Common myeloid progenitor, CD34-positive (primary cell): Measurements from ENCODE around the gene SAMD4A. TPM values are rescaled to one million over a fixed set of nuclear protein-coding genes. Genes with fewer than 3 reads are reported as not detected.

Experiments used
- CTCF ChIA-PET: fragments of 350-600 bp; sonication (Branson Sonifier 250); formaldehyde crosslinking; loops from one replicate; lab custom pipeline; 2021; ENCODE audit warnings: antibody characterized with exemption; lab: Charles Lee
- POLR2A ChIA-PET: fragments of 350-600 bp; sonication (Branson Sonifier 250); formaldehyde crosslinking; loops from one replicate; lab custom pipeline; 2021; ENCODE audit warnings: antibody characterized with exemption; lab: Charles Lee
- DNase-seq, 3 donors: peaks; one replicate each; pipeline versions ENCODE4 v3.0.0 to v3.0.0-alpha.2; 2013
- H3K27ac ChIP-seq, 2 experiments: 1 replicate in 1 of 2; 2 replicates in 1 of 2; pipeline ENCODE4 v1.7.0; 2013; ENCODE audit warnings: inconsistent platforms in 2 of 2, low read length in 2 of 2, mild to moderate bottlenecking in 2 of 2, low read depth in 1 of 2, moderate library complexity in 1 of 2; ENCODE audit not compliant: severe bottlenecking in 2 of 2, insufficient read depth in 1 of 2, poor library complexity in 1 of 2
- H3K27me3 ChIP-seq, 5 experiments: replicated peaks in 2 of 5; 1 replicate in 3 of 5; 2 replicates in 2 of 5; pipeline versions ENCODE4 v1.6.1 to v1.7.0; 2013; ENCODE audit warnings: low read length in 4 of 5, mild to moderate bottlenecking in 2 of 5, moderate library complexity in 2 of 5, inconsistent platforms in 1 of 5; ENCODE audit not compliant: insufficient read depth in 5 of 5, control insufficient read depth in 4 of 5
- H3K36me3 ChIP-seq, 4 experiments: 1 replicate in 2 of 4; 2 replicates in 2 of 4; pipeline versions ENCODE4 v1.6.1 to v1.7.0; 2013; ENCODE audit warnings: low read length in 3 of 4, control low read depth in 1 of 4, mild to moderate bottlenecking in 1 of 4; ENCODE audit not compliant: control insufficient read depth in 4 of 4, insufficient read depth in 4 of 4
- H3K4me1 ChIP-seq, 4 experiments: 1 replicate in 3 of 4; 2 replicates in 1 of 4; pipeline versions ENCODE4 v1.6.1 to v1.7.1; 2013; ENCODE audit warnings: low read length in 3 of 4, mild to moderate bottlenecking in 3 of 4, control low read depth in 1 of 4, inconsistent platforms in 1 of 4, moderate library complexity in 1 of 4; ENCODE audit not compliant: control insufficient read depth in 4 of 4, insufficient read depth in 4 of 4; ENCODE audit errors: control extremely low read depth in 1 of 4
- H3K4me3 ChIP-seq, 7 experiments: 1 replicate in 4 of 7; 2 replicates in 3 of 7; pipeline versions ENCODE4 v1.5.1 to v1.7.0; 2013; ENCODE audit warnings: mild to moderate bottlenecking in 7 of 7, low read length in 6 of 7, moderate library complexity in 6 of 7, inconsistent platforms in 2 of 7, low read depth in 2 of 7, control low read depth in 1 of 7; ENCODE audit not compliant: insufficient read depth in 4 of 7, control insufficient read depth in 1 of 7; ENCODE audit errors: extremely low read depth in 1 of 7
- H3K9me3 ChIP-seq, 5 experiments: 1 replicate in 4 of 5; 2 replicates in 1 of 5; pipeline versions ENCODE4 v1.6.1 to v1.7.1; 2013; ENCODE audit warnings: low read length in 4 of 5, mild to moderate bottlenecking in 2 of 5, inconsistent platforms in 1 of 5, low read depth in 1 of 5, moderate library complexity in 1 of 5; ENCODE audit not compliant: control insufficient read depth in 4 of 5, insufficient read depth in 2 of 5; ENCODE audit errors: control extremely low read depth in 1 of 5
- WGBS: methylation state at CpG from one replicate; pipeline ENCODE4 v1.1.5; 2013; ENCODE audit not compliant: insufficient coverage; 5-methylcytosine and 5-hydroxymethylcytosine counted together
- polyA plus RNA-seq: library from polyadenylated mRNA; unstranded; fragments of 120-200 nt; gene quantifications from one replicate; pipeline ENCODE4 v1.2.1, GENCODE V29; 2013

SAMD4A gene, protein sequence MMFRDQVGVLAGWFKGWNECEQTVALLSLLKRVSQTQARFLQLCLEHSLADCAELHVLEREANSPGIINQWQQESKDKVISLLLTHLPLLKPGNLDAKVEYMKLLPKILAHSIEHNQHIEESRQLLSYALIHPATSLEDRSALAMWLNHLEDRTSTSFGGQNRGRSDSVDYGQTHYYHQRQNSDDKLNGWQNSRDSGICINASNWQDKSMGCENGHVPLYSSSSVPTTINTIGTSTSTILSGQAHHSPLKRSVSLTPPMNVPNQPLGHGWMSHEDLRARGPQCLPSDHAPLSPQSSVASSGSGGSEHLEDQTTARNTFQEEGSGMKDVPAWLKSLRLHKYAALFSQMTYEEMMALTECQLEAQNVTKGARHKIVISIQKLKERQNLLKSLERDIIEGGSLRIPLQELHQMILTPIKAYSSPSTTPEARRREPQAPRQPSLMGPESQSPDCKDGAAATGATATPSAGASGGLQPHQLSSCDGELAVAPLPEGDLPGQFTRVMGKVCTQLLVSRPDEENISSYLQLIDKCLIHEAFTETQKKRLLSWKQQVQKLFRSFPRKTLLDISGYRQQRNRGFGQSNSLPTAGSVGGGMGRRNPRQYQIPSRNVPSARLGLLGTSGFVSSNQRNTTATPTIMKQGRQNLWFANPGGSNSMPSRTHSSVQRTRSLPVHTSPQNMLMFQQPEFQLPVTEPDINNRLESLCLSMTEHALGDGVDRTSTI
- 3.3 TPM for polyA plus RNA-seq

DNA sequence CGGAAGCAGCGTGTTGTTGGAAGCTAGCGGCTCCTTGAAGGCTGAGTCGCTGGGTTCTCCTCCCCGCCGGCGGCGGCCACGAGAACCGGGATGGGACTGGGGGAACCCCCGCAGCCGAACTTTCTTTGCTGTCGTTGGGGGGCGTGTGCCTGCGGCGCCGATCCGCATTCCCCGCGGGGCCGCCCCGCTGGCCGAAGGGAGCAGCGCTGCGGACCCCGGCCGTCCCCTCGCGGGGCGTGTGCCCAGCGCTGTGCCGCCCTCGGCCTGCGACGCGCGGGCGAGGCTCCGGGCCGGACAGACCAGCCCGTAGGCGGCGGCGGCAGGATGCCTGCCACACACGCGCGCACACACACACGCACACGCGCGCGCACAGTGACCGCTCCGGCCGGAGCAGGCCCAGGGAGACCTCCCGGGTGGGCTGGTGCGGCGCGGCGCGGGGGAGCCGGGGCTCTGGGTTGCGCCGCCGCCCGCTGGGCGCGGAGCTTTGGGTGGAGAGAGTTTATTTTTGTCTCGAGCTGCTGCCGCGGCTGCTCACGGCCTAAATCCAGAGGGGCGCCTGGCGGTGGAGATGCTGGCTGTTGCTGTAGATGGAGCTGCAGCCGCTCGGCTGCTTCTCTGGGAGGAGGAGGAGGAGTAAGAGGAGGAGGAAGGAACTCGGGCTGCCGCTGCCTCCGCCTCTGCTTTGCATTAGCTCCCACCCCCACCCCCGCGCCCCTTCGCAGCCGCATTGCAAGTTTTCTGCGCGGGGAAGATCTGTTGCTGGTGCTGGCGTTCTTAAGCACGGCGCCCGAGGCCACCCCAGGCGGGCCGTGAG is at the start of gene SAMD4A:
Gene SAMD4A, plus strand, starts transcription at position 719 of the 814 bp plus-strand sequence. CDS start 789 bp downstream, outside the sequence.
- WGBS: 0% methylated on average over 48 of the region's 91 CpGs
- no peaks in the 10 kb centered on the region for H3K36me3 ChIP-seq
- POLR2A ChIA-PET: interaction anchor here (0.7 to 3.1 kb wide), 4 partner anchors 24 to 210 kb away, joined by 3 to 14 read pairs (median 4); no protein-coding TSS in a partner anchor
- no peaks in the 10 kb centered on the region for H3K9me3 ChIP-seq
- H3K4me3 ChIP-seq: peak within 1 kb of the TSS; percentile 65 to 92 (median 71)
- peak; percentile 71 to 85 (median 77) for DNase-seq
- no peak within 1 kb of the TSS for H3K27ac ChIP-seq
- peaks cover 0 to 15% (median 0%) of the 10 kb centered on the region in 5 experiments for H3K27me3 ChIP-seq
- CTCF ChIA-PET: interaction anchor here (0.7 to 7.7 kb wide), 17 partner anchors 44 to 246 kb away, joined by 3 to 123 read pairs (median 5); no protein-coding TSS in a partner anchor
- H3K4me1 ChIP-seq: peaks cover 7 to 39% (median 32%) of the 10 kb centered on the region in 4 experiments

DNA sequence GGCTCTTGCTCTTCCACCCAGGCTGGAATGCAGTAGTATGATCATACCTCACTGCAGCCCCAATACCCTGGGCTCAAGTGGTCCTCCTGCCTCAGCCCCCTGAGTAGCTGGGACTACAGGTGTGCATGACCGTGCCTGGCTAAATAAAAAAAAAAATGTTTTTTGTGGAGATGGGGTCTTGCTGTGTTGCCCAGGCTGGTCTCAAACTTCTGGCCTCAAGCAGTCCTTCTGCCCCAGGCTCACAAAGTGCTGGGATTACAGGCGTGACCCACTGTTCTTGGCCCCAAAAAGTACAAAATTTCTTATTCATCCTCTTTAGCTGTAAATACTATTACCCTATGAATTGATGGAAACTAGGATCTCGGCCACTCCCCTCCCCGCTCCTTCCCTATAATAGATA is 42.5 kb upstream of the SAMD4A start:
- 100% methylated on average over 2 of the region's 4 CpGs for WGBS
- H3K36me3 ChIP-seq: peaks cover 10 to 30% (median 13%) of the 10 kb centered on the region in 4 experiments
- CTCF ChIA-PET: no interaction called here

DNA sequence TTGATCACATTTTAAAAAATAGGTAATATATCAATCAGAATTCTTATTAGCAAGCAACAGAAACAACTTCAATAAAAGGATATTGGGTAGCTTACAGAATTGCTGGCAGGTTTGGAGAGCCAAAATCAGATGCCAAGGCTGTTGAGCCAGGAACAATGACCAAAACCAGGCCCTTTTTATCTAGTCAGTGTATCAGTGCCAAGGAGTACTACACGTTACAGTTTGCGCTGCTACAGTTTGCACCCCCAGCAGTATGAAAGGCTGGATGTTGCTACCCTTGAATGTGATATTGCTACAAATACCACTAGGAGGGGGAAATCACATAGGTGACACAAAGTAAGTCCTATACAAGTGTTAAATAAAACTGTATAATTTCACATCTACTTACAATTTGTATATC is 38.0 kb upstream of the SAMD4A start:
- ChIA-PET POLR2A (no interaction called here), CTCF (interaction anchor here (1.0 to 1.4 kb wide), 2 partner anchors 20 to 38 kb away, joined by 3 read pairs; no protein-coding TSS in a partner anchor)
- no peak for DNase-seq
- H3K4me3 ChIP-seq: no peak overlapping the region
- peaks cover 6 to 27% (median 10%) of the 10 kb centered on the region in 4 experiments for H3K36me3 ChIP-seq
- H3K4me1 ChIP-seq: no peaks in the 10 kb centered on the region
- no CpG with 5 or more reads among the region's 2 CpGs for WGBS
- H3K27me3 ChIP-seq: no peaks in the 10 kb centered on the region
- H3K9me3 ChIP-seq: no peaks in the 10 kb centered on the region
- no peak overlapping the region for H3K27ac ChIP-seq

More for the DNA sequence above, 42.5 kb upstream of the SAMD4A start:
- Histone ChIP-seq H3K4me1 (no peaks in the 10 kb centered on the region), H3K9me3 (no peaks in the 10 kb centered on the region), H3K4me3 (no peak overlapping the region), H3K27me3 (no peaks in the 10 kb centered on the region), H3K27ac (no peak overlapping the region)
- POLR2A ChIA-PET: no interaction called here
- no peak for DNase-seq

DNA sequence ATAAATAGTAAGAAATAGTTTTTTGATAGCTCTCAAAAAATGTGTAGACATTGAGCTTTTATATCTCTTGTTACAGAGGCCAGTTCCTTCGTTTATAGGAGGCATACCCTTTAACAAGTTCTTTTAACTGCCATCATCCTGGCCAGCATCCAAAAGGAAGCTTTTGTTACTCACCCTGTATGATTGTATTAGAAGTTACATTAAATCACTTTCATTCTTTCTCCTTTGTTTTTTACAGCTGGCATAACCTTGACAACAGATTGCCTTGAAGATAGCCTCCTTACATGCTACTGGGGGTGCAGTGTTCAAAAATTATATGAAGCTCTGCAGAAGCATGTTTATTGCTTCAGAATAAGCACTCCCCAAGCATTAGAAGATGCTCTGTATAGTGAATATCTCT is 37.1 kb upstream of the SAMD4A start:
- Histone ChIP-seq H3K4me3 (no peak overlapping the region), H3K9me3 (no peaks in the 10 kb centered on the region), H3K36me3 (peaks cover 0 to 23% (median 9%) of the 10 kb centered on the region in 4 experiments), H3K27ac (no peak overlapping the region), H3K4me1 (no peaks in the 10 kb centered on the region), H3K27me3 (no peaks in the 10 kb centered on the region)
- ChIA-PET POLR2A (no interaction called here), CTCF (interaction anchor here (1.4 kb wide), 1 partner anchor 21 kb away, joined by 3 read pairs; no protein-coding TSS in a partner anchor)
- DNase-seq: peak in 2 of 3 donors; percentile 19 to 43
- no CpG with 5 or more reads among the region's 1 CpG for WGBS

DNA sequence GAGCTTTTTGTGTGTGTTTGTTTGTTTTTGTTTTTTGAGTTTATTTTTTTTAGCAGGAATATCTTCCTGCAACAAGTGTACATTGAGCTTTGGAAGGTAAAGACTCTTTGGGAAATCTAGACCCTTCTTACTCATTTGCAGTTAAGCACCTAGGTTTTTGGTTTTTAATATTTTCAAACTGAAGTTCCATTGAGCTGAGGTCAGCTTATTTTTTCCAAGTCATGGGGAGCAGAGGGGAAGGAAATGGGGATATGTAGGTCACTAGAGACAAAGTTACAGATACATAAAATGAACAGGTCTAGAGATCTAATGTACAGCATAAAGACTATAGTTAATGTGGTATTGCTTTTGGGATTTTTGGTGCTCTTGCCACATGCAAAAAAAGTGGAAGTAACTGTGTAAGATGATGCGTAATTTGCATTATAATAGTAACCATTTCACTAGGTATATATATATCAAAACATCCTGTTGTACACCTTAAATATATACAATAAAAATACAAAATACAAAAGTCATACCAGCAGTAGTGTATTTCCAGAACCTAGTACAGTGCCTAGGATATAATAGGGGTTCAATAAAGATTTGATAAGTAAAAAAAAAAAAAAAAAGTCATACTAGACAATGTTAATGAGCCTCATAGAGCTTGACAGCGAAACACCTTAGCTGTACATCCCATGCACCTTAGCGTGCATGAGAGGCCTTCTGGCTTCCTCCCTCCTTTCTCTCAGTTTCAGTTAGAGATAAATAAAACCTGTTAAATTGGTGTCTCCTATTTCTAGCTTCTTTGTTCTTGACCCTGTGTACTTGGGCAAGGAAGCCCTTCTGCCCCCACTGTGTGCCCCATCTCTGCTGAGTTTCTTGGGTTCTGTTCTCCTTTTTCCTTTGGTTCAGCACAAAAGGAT is 34.6 kb upstream of the SAMD4A start:
- no peak for DNase-seq
- WGBS: 100% methylated on average over 1 of the region's 3 CpGs
- ChIA-PET CTCF (interaction anchor here (1.1 kb wide), 1 partner anchor 169 kb away, joined by 3 read pairs; no protein-coding TSS in a partner anchor), POLR2A (interaction anchor here (0.6 kb wide), 1 partner anchor 14 kb away, joined by 3 read pairs; no protein-coding TSS in a partner anchor)
- Histone ChIP-seq H3K27ac (no peak overlapping the region), H3K4me1 (no peaks in the 10 kb centered on the region), H3K36me3 (peaks cover 0 to 12% (median under 1%) of the 10 kb centered on the region in 4 experiments), H3K4me3 (no peak overlapping the region), H3K9me3 (no peaks in the 10 kb centered on the region), H3K27me3 (no peaks in the 10 kb centered on the region)

DNA sequence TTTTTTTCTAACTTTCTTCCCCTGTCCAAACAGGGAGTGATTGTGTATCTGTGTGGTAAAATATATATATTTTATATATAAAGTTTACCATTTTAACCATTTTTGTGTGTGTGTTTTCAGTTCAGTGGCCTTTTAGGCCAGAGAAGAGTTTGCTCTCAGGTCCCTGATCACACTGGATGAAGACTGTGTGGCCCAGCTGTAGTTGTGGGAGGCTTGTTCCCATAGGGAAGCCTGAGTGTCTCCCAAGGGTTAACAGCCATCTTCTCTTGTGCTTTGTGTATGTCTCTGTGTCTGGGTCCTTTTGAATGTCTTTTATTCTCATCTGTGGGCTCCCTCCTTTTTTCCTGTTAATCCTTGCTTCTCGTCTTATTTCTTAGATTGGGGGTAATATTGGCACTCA is 33.8 kb upstream of the SAMD4A start:
- WGBS: no CpG with 5 or more reads among the region's 1 CpG
- Histone ChIP-seq H3K4me3 (no peak overlapping the region), H3K9me3 (no peaks in the 10 kb centered on the region), H3K27ac (no peak overlapping the region), H3K27me3 (no peaks in the 10 kb centered on the region), H3K36me3 (peaks cover 1 to 12% (median 2%) of the 10 kb centered on the region in 4 experiments), H3K4me1 (no peaks in the 10 kb centered on the region)
- no peak for DNase-seq
- POLR2A ChIA-PET: no interaction called here
- CTCF ChIA-PET: no interaction called here
